Prostate gland (tissue), 2 donors: ENCODE measurements around the gene ANTKMT. TPM values are rescaled to one million over a fixed set of nuclear protein-coding genes. Genes with fewer than 3 reads are reported as not detected.

Experiments
- DNase-seq: peaks from one replicate; pipeline ENCODE4 v3.0.0-alpha.2; 2019; ENCODE audit warnings: low spot score
- H3K27ac ChIP-seq, 2 donors: fragments of 200-600 bp; sonication (generic); 2 replicates each; pipeline ENCODE4 v1.5.1; 2017 to 2019
- H3K27me3 ChIP-seq: fragments of 200-600 bp; sonication (generic); replicated peaks from 2 replicates; pipeline ENCODE4 v1.5.1; 2019; ENCODE audit not compliant: insufficient read depth
- H3K36me3 ChIP-seq, 2 donors: fragments of 200-600 bp; sonication (generic); 1 replicate in 1 of 2; 2 replicates in 1 of 2; pipeline versions ENCODE4 v1.5.1 to v1.8.1; 2017 to 2019
- H3K4me1 ChIP-seq: fragments of 200-600 bp; sonication (generic); replicated peaks from 2 replicates; pipeline ENCODE4 v1.5.1; 2019
- H3K4me3 ChIP-seq, 2 donors: fragments of 200-600 bp; sonication (generic); 2 replicates each; pipeline ENCODE4 v1.5.1; 2017 to 2019
- H3K9me3 ChIP-seq: fragments of 200-600 bp; sonication (generic); 2 replicates; pipeline ENCODE4 v1.5.1; 2017
- POLR2A ChIP-seq: fragments of 450-650 bp; IDR thresholded peaks from one replicate; pipeline ENCODE4 v1.6.1; 2016; ENCODE audit warnings: antibody characterized with exemption, mild to moderate bottlenecking
- POLR2AphosphoS5 ChIP-seq: sonication (generic); formaldehyde crosslinking; IDR thresholded peaks from one replicate; pipeline ENCODE4 v1.6.1; 2017; ENCODE audit warnings: antibody characterized with exemption
- WGBS: methylation state at CpG from one replicate; pipeline ENCODE4 v1.1.5; 2018; 5-methylcytosine and 5-hydroxymethylcytosine counted together
- intact Hi-C: fragments of 100-400 bp; cut with DNase I; formaldehyde crosslinking; loops from one replicate; pipeline ENCODE4 v1.14.2; 2022
- total RNA-seq, 2 donors: library from RNA; depleted of rRNA; stranded (reverse); fragments of >200 nt; gene quantifications; one replicate each; pipeline ENCODE4 v1.1.0, GENCODE V29; 2016
- TF ChIP-seq, protein P1 (sequence below), 4 experiments: fragments of 200-600 bp in 2 of 4; fragments of 450-650 bp in 2 of 4; sonication (generic) in 2 of 4; IDR thresholded peaks; 1 replicate in 3 of 4; 2 replicates in 1 of 4; pipeline ENCODE4 v1.5.1; 2016 to 2019; ENCODE audit warnings: antibody characterized with exemption in 4 of 4, mild to moderate bottlenecking in 2 of 4, moderate library complexity in 2 of 4

The ANTKMT gene
- total RNA-seq, 2 donors from 2014 or later = 55.3 to 73.1 TPM

DNA sequence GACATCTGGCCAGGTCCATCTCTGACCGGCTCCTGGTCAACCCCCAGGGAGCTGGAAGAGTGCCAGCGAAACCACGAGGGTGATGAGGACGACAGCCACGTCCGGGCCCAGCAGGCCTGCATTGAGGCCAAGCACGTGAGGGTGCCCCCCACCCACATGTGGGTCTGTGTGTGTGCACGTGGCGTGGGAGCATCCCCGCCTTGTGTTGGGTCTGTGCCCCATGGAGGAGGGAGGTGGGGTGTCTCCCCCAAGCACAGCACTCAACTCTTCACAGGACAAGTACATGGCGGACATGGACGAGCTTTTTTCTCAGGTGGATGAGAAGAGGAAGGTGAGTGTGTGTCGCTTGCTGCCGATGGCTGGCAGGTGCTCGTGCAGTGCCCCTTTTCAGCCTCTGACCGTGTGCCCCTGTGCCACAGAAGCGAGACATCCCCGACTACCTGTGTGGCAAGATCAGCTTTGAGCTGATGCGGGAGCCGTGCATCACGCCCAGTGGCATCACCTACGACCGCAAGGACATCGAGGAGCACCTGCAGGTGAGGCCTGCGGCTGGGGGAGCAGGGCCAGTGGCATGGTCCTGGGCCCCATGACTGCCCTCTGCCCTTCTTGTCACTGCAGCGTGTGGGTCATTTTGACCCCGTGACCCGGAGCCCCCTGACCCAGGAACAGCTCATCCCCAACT lies 39.1 kb upstream of the ANTKMT start:
- peaks cover 7 to 10% of the 10 kb centered on the region in 2 donors for H3K36me3 ChIP-seq
- no peaks in the 10 kb centered on the region for H3K9me3 ChIP-seq
- H3K27ac ChIP-seq = no peak overlapping the region
- intact Hi-C loops = no loop called here
- H3K4me3 ChIP-seq = no peak overlapping the region
- no peak for DNase-seq
- H3K4me1 ChIP-seq = peaks cover 25% of the 10 kb centered on the region
- 73% methylated on average over 26 of the region's 28 CpGs for WGBS
- no peaks in the 10 kb centered on the region for H3K27me3 ChIP-seq
- TF ChIP-seq POLR2A (no peak), POLR2AphosphoS5 (no peak)
- TF ChIP-seq, protein P1, sequence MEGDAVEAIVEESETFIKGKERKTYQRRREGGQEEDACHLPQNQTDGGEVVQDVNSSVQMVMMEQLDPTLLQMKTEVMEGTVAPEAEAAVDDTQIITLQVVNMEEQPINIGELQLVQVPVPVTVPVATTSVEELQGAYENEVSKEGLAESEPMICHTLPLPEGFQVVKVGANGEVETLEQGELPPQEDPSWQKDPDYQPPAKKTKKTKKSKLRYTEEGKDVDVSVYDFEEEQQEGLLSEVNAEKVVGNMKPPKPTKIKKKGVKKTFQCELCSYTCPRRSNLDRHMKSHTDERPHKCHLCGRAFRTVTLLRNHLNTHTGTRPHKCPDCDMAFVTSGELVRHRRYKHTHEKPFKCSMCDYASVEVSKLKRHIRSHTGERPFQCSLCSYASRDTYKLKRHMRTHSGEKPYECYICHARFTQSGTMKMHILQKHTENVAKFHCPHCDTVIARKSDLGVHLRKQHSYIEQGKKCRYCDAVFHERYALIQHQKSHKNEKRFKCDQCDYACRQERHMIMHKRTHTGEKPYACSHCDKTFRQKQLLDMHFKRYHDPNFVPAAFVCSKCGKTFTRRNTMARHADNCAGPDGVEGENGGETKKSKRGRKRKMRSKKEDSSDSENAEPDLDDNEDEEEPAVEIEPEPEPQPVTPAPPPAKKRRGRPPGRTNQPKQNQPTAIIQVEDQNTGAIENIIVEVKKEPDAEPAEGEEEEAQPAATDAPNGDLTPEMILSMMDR (IDR thresholded peaks at IDR 0.05) = no peak

- H3K27ac ChIP-seq = no peak overlapping the region
- WGBS = 72% methylated on average over 36 of the region's 36 CpGs
- H3K4me3 ChIP-seq = no peak overlapping the region
- peaks cover 7 to 10% of the 10 kb centered on the region in 2 donors for H3K36me3 ChIP-seq
- H3K27me3 ChIP-seq = no peaks in the 10 kb centered on the region
- H3K4me1 ChIP-seq = peaks cover 25% of the 10 kb centered on the region
- DNase-seq = no peak
- no peaks in the 10 kb centered on the region for H3K9me3 ChIP-seq
- TF ChIP-seq, protein P1 (IDR thresholded peaks at IDR 0.05) = no peak
- TF ChIP-seq POLR2AphosphoS5 (no peak), POLR2A (no peak)
- intact Hi-C loops = no loop called here
Observed at GRCh38 chr16:682493-683395, 38.2 kb upstream of the ANTKMT start.

- Histone ChIP-seq H3K9me3 (no peaks in the 10 kb centered on the region), H3K4me3 (peak overlapping the region; percentile 52 to 77), H3K27me3 (no peaks in the 10 kb centered on the region), H3K27ac (peak overlapping the region in 1 of 2 donors; percentile 74), H3K4me1 (peaks cover 25% of the 10 kb centered on the region), H3K36me3 (peaks cover 7 to 10% of the 10 kb centered on the region in 2 donors)
- TF ChIP-seq POLR2A (no peak), POLR2AphosphoS5 (no peak)
- TF ChIP-seq, protein P1 (IDR thresholded peaks at IDR 0.05) = no peak
- intact Hi-C loops = no loop called here
- no peak for DNase-seq
- WGBS = 11% methylated on average over 42 of the region's 57 CpGs
Observed at GRCh38 chr16:683396-684070, 37.4 kb upstream of the ANTKMT start.

DNA sequence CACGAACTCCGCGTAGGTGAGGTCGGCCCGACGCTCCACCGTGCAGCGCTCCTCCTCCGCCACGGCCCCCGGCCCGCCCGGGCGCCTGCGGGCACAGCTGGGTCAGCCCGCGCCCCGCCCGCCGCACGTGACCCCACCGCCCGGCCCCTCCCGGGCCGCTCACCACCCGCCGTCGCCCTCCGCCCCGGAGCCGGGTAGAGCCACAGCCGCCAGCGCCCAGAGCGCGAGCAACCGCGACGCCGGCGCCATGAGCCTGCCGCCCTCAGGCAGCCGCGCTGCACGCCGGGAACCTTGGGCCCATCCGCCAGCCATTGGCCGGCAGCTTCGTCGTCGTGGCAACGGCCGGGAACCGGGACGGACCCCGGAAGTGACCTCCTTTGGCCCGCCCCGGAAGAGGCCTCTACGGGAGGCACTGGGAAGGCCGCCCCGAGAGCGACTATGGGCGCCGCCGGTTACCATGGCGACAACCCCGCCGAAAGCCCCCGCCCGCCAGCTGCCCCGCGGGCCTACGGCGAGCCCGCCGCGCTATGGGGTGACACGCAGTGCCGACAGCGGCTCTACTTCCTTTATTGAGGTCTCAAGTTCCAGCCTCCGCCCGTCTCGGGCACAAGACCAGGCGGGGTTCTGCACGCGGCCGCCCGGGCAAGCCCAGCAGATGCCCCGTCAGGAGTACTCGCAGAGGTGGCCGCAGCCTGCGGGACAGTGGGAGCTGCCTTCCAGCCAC lies 36.7 kb upstream of the ANTKMT start, which contains the start of gene JMJD8:
Gene JMJD8 (minus strand): TSS at position 264 of the 724 bp plus-strand sequence. CDS start 15 bp downstream, at position 249.
- Histone ChIP-seq H3K36me3 (peaks cover 7 to 10% of the 10 kb centered on the region in 2 donors), H3K27ac (peak within 1 kb of the TSS; percentile 74 to 76), H3K4me1 (peaks cover 25% of the 10 kb centered on the region), H3K4me3 (peak within 1 kb of the TSS; percentile 52 to 77), H3K27me3 (no peaks in the 10 kb centered on the region), H3K9me3 (no peaks in the 10 kb centered on the region)
- TF ChIP-seq POLR2AphosphoS5 (peak; percentile 98), POLR2A (peak; percentile 39)
- TF ChIP-seq, protein P1 (IDR thresholded peaks at IDR 0.05) = peak in 2 of 4 experiments; percentile 23 to 26
- DNase-seq = peak; percentile 96
- intact Hi-C loops = no loop called here
- 1% methylated on average over 44 of the region's 91 CpGs for WGBS
